Tibial nerve (tissue), 4 donors: Measurements from ENCODE around the gene HMSD.

Source experiments
- EP300 ChIP-seq, 2 donors: sonication (generic); formaldehyde crosslinking; IDR thresholded peaks; one replicate each; pipeline ENCODE4 v1.6.1; 2017; ENCODE audit warnings: antibody characterized with exemption in 2 of 2, mild to moderate bottlenecking in 1 of 2
- POLR2A ChIP-seq, 2 donors: fragments of 450-650 bp; IDR thresholded peaks; one replicate each; pipeline ENCODE4 v1.6.1; 2017; ENCODE audit warnings: antibody characterized with exemption in 2 of 2, mild to moderate bottlenecking in 2 of 2, moderate library complexity in 2 of 2
- TF ChIP-seq, protein P1 (sequence below), 5 experiments: fragments of 200-600 bp in 3 of 5; fragments of 450-650 bp in 2 of 5; sonication (generic) in 3 of 5; IDR thresholded peaks; one replicate each; pipeline ENCODE4 v1.5.1; 2016 to 2019; ENCODE audit warnings: antibody characterized with exemption in 5 of 5, mild to moderate bottlenecking in 3 of 5, moderate library complexity in 2 of 5

- TF ChIP-seq, protein P1, sequence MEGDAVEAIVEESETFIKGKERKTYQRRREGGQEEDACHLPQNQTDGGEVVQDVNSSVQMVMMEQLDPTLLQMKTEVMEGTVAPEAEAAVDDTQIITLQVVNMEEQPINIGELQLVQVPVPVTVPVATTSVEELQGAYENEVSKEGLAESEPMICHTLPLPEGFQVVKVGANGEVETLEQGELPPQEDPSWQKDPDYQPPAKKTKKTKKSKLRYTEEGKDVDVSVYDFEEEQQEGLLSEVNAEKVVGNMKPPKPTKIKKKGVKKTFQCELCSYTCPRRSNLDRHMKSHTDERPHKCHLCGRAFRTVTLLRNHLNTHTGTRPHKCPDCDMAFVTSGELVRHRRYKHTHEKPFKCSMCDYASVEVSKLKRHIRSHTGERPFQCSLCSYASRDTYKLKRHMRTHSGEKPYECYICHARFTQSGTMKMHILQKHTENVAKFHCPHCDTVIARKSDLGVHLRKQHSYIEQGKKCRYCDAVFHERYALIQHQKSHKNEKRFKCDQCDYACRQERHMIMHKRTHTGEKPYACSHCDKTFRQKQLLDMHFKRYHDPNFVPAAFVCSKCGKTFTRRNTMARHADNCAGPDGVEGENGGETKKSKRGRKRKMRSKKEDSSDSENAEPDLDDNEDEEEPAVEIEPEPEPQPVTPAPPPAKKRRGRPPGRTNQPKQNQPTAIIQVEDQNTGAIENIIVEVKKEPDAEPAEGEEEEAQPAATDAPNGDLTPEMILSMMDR (IDR thresholded peaks at IDR 0.05), result peak; percentile 59 to 87 (median 83)
- no peak for TF ChIP-seq POLR2A (IDR thresholded peaks at IDR 0.05)
- no peak for TF ChIP-seq EP300 (IDR thresholded peaks at IDR 0.05)
Observed at GRCh38 chr18:63979409-63979920, 30.4 kb downstream of the HMSD start.
